Measurements from ENCODE around the gene MYLK4.

- TF ChIP-seq POLR2A (IDR thresholded peaks at IDR 0.05) = no peak
- TF ChIP-seq CTCF (IDR thresholded peaks at IDR 0.05) = peak in 2 of 3 donors; percentile 43 to 45
These were observed 12.2 kb downstream of the MYLK4 start for GRCh38 chr6:2738373-2738979.

Data from breast epithelium (tissue), 3 donors.